PC-3 (cell line): ENCODE results near the gene CDR2L.

Experiments used
- CTCF ChIP-seq: fragments of 300-600 bp; sonication (generic); conservative IDR thresholded peaks from 2 replicates; pipeline ENCODE4 v1.5.1; 2017; ENCODE audit warnings: antibody characterized with exemption, low read depth, mild to moderate bottlenecking, low read length
- EZH2 ChIP-seq: fragments of 300-600 bp; sonication (generic); IDR thresholded peaks from one replicate; pipeline ENCODE4 v1.6.1; 2017; ENCODE audit warnings: antibody characterized with exemption, mild to moderate bottlenecking, low read length; ENCODE audit not compliant: unreplicated experiment
- EZH2phosphoT487 ChIP-seq: fragments of 300-600 bp; sonication (generic); IDR thresholded peaks from 2 replicates; pipeline ENCODE4 v1.6.1; 2018; ENCODE audit warnings: mild to moderate bottlenecking, antibody characterized with exemption, low read length, borderline replicate concordance

GRCh38 chr17:75019710-75020109, 32.3 kb downstream of the CDR2L start:
- TF ChIP-seq CTCF = no peak
- TF ChIP-seq EZH2 = no peak
- no peak for TF ChIP-seq EZH2phosphoT487
